Measurements from ENCODE around the gene SOX15.

Gene SOX15

GRCh38 chr17:7556627-7557026, 33.3 kb downstream of the SOX15 start:
- DNase-seq = no peak

- DNase-seq = no peak
Observed at GRCh38 chr17:7555320-7555948, 34.5 kb downstream of the SOX15 start.

DNA sequence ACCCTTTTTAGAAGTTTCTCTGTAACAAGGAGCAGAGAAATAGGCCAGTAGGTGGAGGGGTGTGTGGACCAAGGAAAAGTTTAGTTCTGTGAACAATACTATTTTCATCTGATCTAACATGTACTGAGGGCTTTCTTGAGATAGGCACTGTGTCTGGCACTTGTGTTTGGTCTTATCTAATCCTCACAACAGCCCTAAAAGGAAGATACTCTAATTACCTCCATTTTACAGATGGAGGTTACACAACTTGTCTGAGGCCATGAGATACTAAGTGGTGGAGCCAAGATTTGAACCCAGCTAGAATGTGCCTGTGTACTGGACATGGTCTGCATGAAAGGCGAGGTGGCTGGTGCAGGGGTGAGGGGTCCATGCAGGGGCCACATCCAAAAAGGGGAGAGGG, 36.5 kb downstream of the SOX15 start:
- no peak for DNase-seq

GRCh38 chr17:7552621-7553051, 37.3 kb downstream of the SOX15 start:
- no peak for DNase-seq

GRCh38 chr17:7551396-7551795, 38.5 kb downstream of the SOX15 start:
- DNase-seq = no peak

GRCh38 chr17:7550344-7550743, 39.5 kb downstream of the SOX15 start:
- no peak for DNase-seq

- DNase-seq = no peak
Observed at GRCh38 chr17:7549401-7550055, 40.4 kb downstream of the SOX15 start.

DNA sequence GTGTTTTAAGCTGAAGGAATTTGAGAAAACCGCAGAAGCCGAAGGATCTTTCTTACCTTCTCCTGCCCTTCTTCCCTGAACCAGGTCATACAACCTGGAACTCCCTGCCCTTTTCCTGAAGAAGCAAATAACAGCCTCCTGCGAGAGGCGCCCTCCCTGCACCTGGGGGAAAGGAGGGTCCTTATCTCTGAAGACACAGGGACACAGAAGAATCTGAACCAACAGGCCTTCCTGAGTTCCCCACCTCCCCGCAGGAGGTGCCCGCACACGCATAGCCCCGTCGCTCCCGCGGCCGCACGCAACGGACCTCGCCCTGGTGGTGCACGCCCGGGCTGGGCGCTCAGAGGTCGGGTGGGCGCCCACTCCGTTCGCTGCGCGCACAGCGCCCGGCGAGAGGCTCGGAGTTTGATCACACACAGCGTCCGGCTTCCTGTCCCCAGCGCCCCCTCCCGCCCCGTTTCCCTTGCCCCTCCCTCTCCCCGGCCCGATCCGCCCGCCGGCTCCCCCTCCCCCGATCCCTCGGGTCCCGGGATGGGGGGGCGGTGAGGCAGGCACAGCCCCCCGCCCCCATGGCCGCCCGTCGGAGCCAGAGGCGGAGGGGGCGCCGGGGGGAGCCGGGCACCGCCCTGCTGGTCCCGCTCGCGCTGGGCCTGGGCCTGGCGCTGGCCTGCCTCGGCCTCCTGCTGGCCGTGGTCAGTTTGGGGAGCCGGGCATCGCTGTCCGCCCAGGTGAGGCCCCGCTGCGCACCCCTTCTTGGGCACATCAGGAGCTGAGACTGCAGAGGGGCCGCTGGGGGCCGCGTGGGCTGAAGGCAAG, 41.1 kb downstream of the SOX15 start, which contains the start of gene TNFSF12:
Gene TNFSF12 (plus strand): TSS at position 474 of the 816 bp plus-strand sequence. CDS start 96 bp downstream, at position 570.
- no peak for DNase-seq

DNA sequence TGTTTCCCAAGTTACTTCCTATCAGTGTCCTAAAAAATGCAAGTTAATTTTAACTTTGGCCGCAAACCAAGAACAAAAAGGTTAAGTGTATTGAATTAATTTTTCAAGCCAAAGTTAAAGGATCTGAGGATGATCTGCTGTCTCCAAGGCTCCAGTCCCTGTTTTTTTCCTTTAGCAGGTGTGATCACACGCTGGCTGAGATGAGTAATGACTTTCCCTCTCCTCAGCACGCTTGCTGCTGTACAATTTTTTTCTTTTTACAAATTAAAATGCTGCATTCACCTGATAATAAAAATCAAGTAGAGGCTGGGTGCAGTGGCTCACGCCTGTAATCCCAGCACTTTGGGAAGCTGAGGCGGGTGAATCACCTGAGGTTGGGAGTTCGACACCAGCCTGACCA, 45.0 kb downstream of the SOX15 start:
- no peak for DNase-seq

- no peak for DNase-seq
Observed at GRCh38 chr17:7541074-7541621, 48.7 kb downstream of the SOX15 start.

GRCh38 chr17:7538891-7539545, 50.9 kb downstream of the SOX15 start:
- no peak for DNase-seq

Measured in cerebellar nuclear complex (tissue), 1 donor.